BJ (cell line): ENCODE results near the gene RASGRP1. TPM values are rescaled to one million over a fixed set of nuclear protein-coding genes. Genes with fewer than 3 reads are reported as not detected.

Source experiments
- CTCF ChIA-PET: fragments of 350-600 bp; formaldehyde crosslinking; extraction: SDS; loops from one replicate; lab custom pipeline; 2021; ENCODE audit warnings: antibody characterized with exemption, inconsistent platforms; lab: Yijun Ruan, JAX
- POLR2A ChIA-PET: fragments of 300-600 bp; sonication (Branson Sonifier 250); formaldehyde crosslinking; extraction: SDS; loops from one replicate; lab custom pipeline; 2021; ENCODE audit warnings: antibody characterized with exemption; lab: Charles Lee
- DNase-seq: peaks from one replicate; pipeline ENCODE4 v3.0.0-alpha.2; 2011; ENCODE audit warnings: low read depth
- H3K27me3 ChIP-seq: 2 replicates; pipeline ENCODE4 v1.6.0; 2011; ENCODE audit warnings: low read length; ENCODE audit not compliant: control insufficient read depth, insufficient read depth
- H3K36me3 ChIP-seq: 2 replicates; pipeline ENCODE4 v1.5.1; 2011; ENCODE audit warnings: low read length; ENCODE audit not compliant: control insufficient read depth, insufficient read depth
- H3K4me3 ChIP-seq: 2 replicates; pipeline ENCODE4 v1.5.1; 2011; ENCODE audit warnings: low read depth, mild to moderate bottlenecking, control low read depth, low read length
- CTCF ChIP-seq: IDR thresholded peaks from 2 replicates; pipeline ENCODE4 v1.5.1; 2011; ENCODE audit warnings: low read depth, mild to moderate bottlenecking, control low read depth, inconsistent platforms, low read length, moderate library complexity; ENCODE audit not compliant: insufficient read depth
- polyA plus RNA-seq: library from polyadenylated mRNA; depleted of rRNA; stranded (reverse); fragments of >200 nt; gene quantifications from 2 replicates; pipeline ENCODE4 v1.2.3, GENCODE V29; 2011

Gene RASGRP1
- polyA plus RNA-seq, 1 experiment, result 4.3 TPM

GRCh38 chr15:38520035-38520434 lies 44.6 kb downstream of the RASGRP1 start:
- Histone ChIP-seq H3K27me3 (no peaks in the 10 kb centered on the region), H3K36me3 (no peaks in the 10 kb centered on the region), H3K4me3 (no peak overlapping the region)
- no peak for TF ChIP-seq CTCF
- DNase-seq, result no peak
- POLR2A ChIA-PET, result no interaction called here
- CTCF ChIA-PET, result interaction anchor here (1.2 kb wide), 1 partner anchor 170 kb away, joined by 3 read pairs; no protein-coding TSS in a partner anchor

- TF ChIP-seq CTCF, result no peak
- POLR2A ChIA-PET, result no interaction called here
Measured at GRCh38 chr15:38518084-38518483, 46.5 kb downstream of the RASGRP1 start.

GRCh38 chr15:38517312-38517975 lies 47.2 kb downstream of the RASGRP1 start:
- POLR2A ChIA-PET, result no interaction called here
- TF ChIP-seq CTCF, result no peak
- H3K4me3 ChIP-seq, result no peak overlapping the region
- DNase-seq, result no peak
- CTCF ChIA-PET, result interaction anchor here (1.0 kb wide), 1 partner anchor 175 kb away, joined by 3 read pairs; no protein-coding TSS in a partner anchor
- H3K36me3 ChIP-seq, result no peaks in the 10 kb centered on the region
- H3K27me3 ChIP-seq, result no peaks in the 10 kb centered on the region

More at GRCh38 chr15:38518084-38518483, 46.5 kb downstream of the RASGRP1 start:
- Histone ChIP-seq H3K4me3 (no peak overlapping the region), H3K36me3 (no peaks in the 10 kb centered on the region), H3K27me3 (no peaks in the 10 kb centered on the region)
- DNase-seq, result no peak
- CTCF ChIA-PET, result interaction anchor here (1.3 kb wide), 1 partner anchor 46 kb away, joined by 3 read pairs; no protein-coding TSS in a partner anchor

GRCh38 chr15:38516626-38517025 lies 48.0 kb downstream of the RASGRP1 start:
- no peak for DNase-seq
- no peak overlapping the region for H3K4me3 ChIP-seq
- no peaks in the 10 kb centered on the region for H3K36me3 ChIP-seq
- no peaks in the 10 kb centered on the region for H3K27me3 ChIP-seq
- ChIA-PET POLR2A (no interaction called here), CTCF (interaction anchor here (0.6 to 1.2 kb wide), 4 partner anchors 13 to 386 kb away, joined by 3 to 4 read pairs (median 3); no protein-coding TSS in a partner anchor)
- TF ChIP-seq CTCF, result no peak

- no peaks in the 10 kb centered on the region for H3K36me3 ChIP-seq
- no peak for DNase-seq
- no peak for TF ChIP-seq CTCF
- H3K4me3 ChIP-seq, result no peak overlapping the region
- H3K27me3 ChIP-seq, result no peaks in the 10 kb centered on the region
- CTCF ChIA-PET, result no interaction called here
- POLR2A ChIA-PET, result no interaction called here
Measured at GRCh38 chr15:38514601-38515000, 50.0 kb downstream of the RASGRP1 start.
